ENCODE data around the gene EPS8L2.

GRCh38 chr11:727859-728748 is 22.1 kb downstream of the EPS8L2 start:
- TF ChIP-seq CTCF (tag by site-specific recombination; IDR thresholded peaks at IDR 0.05) (peak; percentile 97), OVOL3 (tag by site-specific recombination; IDR thresholded peaks at IDR 0.05) (no peak), ZNF121 (tag by site-specific recombination; IDR thresholded peaks at IDR 0.05) (no peak)
